HepG2 (cell line): ENCODE data around the gene ZSWIM5. TPM values are rescaled to one million over a fixed set of nuclear protein-coding genes. Genes with fewer than 3 reads are reported as not detected.

Experiments used
- ETV6 ChIP-seq: sonication (generic); formaldehyde crosslinking; conservative IDR thresholded peaks from 2 replicates; pipeline ENCODE4 v1.4.0; 2020; ENCODE audit warnings: missing genetic modification reagents
- RBAK ChIP-seq: sonication (generic); formaldehyde crosslinking; IDR thresholded peaks from 2 replicates; pipeline ENCODE4 v1.5.1; 2020; ENCODE audit warnings: mild to moderate bottlenecking, missing genetic modification reagents
- SP4 ChIP-seq: sonication (generic); formaldehyde crosslinking; IDR thresholded peaks from 2 replicates; pipeline ENCODE4 v1.8.1; 2023; ENCODE audit warnings: mild to moderate bottlenecking, missing genetic modification reagents
- ZBTB38 ChIP-seq: sonication (generic); formaldehyde crosslinking; IDR thresholded peaks from 2 replicates; pipeline ENCODE4 v1.5.1; 2020; ENCODE audit warnings: mild to moderate bottlenecking, missing genetic modification reagents
- ZNF282 ChIP-seq: fragments of 450-650 bp; IDR thresholded peaks from 2 replicates; pipeline ENCODE4 v1.6.1; 2018; ENCODE audit not compliant: partially characterized antibody
- ZNF703 ChIP-seq: sonication (generic); formaldehyde crosslinking; IDR thresholded peaks from 2 replicates; pipeline ENCODE4 v1.5.1; 2020; ENCODE audit warnings: missing genetic modification reagents, mild to moderate bottlenecking, moderate library complexity, borderline replicate concordance
- ZNF788 ChIP-seq: sonication (generic); formaldehyde crosslinking; IDR thresholded peaks from 2 replicates; pipeline ENCODE4 v1.5.0; 2020; ENCODE audit warnings: mild to moderate bottlenecking, missing genetic modification reagents, borderline replicate concordance
- polyA plus RNA-seq, 8 experiments: library from polyadenylated mRNA; depleted of rRNA in 3 of 8; stranded (reverse) in 7 of 8; unstranded in 1 of 8; fragments of >200 nt; fragmentation: Illumina TruSeq in 4 of 8; extraction: Trizol in 4 of 8; gene quantifications; 2 replicates each; pipeline versions ENCODE4 v1.2.1 to v1.2.3, GENCODE V29; 2011 to 2016; ENCODE audit warnings: low read depth in 4 of 8, missing spikeins in 1 of 8, mixed read lengths in 1 of 8; ENCODE audit not compliant: insufficient read depth in 1 of 8
- total RNA-seq, 5 experiments: library from RNA; depleted of rRNA; stranded (reverse); fragments of >200 nt; fragmentation: Illumina TruSeq; extraction: Trizol; gene quantifications; 2 replicates each; pipeline ENCODE4 v1.2.3, GENCODE V29; 2016; ENCODE audit warnings: low read depth in 1 of 5
- TF ChIP-seq, protein P1 (sequence below): sonication (generic); formaldehyde crosslinking; IDR thresholded peaks from 2 replicates; pipeline ENCODE4 v1.4.0; 2020; ENCODE audit warnings: missing genetic modification reagents
- TF ChIP-seq, protein P2 (sequence below): sonication (generic); formaldehyde crosslinking; IDR thresholded peaks from 2 replicates; pipeline ENCODE4 v1.5.0; 2020; ENCODE audit warnings: mild to moderate bottlenecking, missing genetic modification reagents, moderate library complexity
- TF ChIP-seq, protein P3 (sequence below): sonication (generic); formaldehyde crosslinking; IDR thresholded peaks from 2 replicates; pipeline ENCODE4 v1.4.0; 2020; ENCODE audit warnings: missing genetic modification reagents, borderline replicate concordance
- TF ChIP-seq, protein P4 (sequence below): sonication (generic); formaldehyde crosslinking; IDR thresholded peaks from 2 replicates; pipeline ENCODE4 v1.8.1; 2023; ENCODE audit warnings: mild to moderate bottlenecking, missing genetic modification reagents
- TF ChIP-seq, protein P5 (sequence below): IDR thresholded peaks from 2 replicates; pipeline ENCODE4 v1.6.1; 2016; ENCODE audit warnings: control low read depth
- TF ChIP-seq, protein P6 (sequence below): IDR thresholded peaks from 2 replicates; pipeline ENCODE4 v1.6.1; 2016; ENCODE audit warnings: mild to moderate bottlenecking, missing biosample characterization, missing genetic modification reagents

ZSWIM5 gene
- total and polyA plus RNA-seq, 2 of the 13 experiments (the other 11 are each of a cell fraction or from before 2014, with no cell fraction given), result 11.0 to 20.6 TPM

DNA sequence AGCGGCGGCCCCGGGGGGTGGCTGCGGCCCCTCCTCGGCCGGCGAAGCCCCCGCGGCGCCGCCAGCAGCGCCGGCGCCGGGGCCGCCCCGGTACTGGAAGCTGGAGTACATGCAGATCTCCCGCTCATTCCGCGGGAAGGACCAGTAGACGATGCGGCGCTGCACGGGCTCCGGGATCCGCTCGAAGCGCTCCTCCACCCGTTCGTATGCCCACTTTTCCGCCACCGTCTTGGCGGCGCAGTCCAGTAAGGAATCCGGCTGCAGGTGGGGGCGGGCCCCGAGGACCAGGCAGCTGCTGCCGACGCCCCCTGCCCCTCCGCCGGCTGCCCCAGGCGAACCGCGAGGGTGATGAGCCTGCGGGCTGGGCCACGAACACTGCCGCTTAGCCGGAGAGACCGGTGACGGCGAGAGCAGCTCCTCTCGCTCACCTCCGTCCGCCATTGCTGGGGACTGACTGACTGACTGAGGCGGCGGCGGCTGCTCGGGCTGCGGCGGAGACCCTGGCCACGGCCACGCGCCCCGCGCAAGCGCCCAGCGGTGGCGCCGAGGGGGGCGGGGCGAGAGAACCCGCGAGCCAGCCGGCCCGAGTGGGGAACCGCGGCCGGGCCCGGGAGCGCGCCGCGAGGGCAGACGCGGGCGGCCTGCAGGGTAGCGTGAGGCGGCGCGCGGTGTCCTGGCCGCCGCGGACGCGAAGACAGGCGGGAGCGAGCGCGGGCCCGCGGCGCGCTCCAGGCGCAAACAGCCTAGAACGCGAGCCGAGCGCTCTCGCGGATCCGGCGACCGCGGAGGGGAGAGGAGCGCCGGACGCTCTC, at the start of gene ZSWIM5 (continued):
- TF ChIP-seq, protein P1, sequence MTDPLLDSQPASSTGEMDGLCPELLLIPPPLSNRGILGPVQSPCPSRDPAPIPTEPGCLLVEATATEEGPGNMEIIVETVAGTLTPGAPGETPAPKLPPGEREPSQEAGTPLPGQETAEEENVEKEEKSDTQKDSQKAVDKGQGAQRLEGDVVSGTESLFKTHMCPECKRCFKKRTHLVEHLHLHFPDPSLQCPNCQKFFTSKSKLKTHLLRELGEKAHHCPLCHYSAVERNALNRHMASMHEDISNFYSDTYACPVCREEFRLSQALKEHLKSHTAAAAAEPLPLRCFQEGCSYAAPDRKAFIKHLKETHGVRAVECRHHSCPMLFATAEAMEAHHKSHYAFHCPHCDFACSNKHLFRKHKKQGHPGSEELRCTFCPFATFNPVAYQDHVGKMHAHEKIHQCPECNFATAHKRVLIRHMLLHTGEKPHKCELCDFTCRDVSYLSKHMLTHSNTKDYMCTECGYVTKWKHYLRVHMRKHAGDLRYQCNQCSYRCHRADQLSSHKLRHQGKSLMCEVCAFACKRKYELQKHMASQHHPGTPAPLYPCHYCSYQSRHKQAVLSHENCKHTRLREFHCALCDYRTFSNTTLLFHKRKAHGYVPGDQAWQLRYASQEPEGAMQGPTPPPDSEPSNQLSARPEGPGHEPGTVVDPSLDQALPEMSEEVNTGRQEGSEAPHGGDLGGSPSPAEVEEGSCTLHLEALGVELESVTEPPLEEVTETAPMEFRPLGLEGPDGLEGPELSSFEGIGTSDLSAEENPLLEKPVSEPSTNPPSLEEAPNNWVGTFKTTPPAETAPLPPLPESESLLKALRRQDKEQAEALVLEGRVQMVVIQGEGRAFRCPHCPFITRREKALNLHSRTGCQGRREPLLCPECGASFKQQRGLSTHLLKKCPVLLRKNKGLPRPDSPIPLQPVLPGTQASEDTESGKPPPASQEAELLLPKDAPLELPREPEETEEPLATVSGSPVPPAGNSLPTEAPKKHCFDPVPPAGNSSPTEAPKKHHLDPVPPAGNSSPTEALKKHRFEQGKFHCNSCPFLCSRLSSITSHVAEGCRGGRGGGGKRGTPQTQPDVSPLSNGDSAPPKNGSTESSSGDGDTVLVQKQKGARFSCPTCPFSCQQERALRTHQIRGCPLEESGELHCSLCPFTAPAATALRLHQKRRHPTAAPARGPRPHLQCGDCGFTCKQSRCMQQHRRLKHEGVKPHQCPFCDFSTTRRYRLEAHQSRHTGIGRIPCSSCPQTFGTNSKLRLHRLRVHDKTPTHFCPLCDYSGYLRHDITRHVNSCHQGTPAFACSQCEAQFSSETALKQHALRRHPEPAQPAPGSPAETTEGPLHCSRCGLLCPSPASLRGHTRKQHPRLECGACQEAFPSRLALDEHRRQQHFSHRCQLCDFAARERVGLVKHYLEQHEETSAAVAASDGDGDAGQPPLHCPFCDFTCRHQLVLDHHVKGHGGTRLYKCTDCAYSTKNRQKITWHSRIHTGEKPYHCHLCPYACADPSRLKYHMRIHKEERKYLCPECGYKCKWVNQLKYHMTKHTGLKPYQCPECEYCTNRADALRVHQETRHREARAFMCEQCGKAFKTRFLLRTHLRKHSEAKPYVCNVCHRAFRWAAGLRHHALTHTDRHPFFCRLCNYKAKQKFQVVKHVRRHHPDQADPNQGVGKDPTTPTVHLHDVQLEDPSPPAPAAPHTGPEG (CRISPR knock-in tag), result peak; percentile 95
- no peak for TF ChIP-seq ETV6 (CRISPR knock-in tag)
- 0 out of 2 replicates have a peak, but pooled peaks have one; percentile 31 for TF ChIP-seq ZBTB38 (CRISPR knock-in tag)
- TF ChIP-seq, protein P2, sequence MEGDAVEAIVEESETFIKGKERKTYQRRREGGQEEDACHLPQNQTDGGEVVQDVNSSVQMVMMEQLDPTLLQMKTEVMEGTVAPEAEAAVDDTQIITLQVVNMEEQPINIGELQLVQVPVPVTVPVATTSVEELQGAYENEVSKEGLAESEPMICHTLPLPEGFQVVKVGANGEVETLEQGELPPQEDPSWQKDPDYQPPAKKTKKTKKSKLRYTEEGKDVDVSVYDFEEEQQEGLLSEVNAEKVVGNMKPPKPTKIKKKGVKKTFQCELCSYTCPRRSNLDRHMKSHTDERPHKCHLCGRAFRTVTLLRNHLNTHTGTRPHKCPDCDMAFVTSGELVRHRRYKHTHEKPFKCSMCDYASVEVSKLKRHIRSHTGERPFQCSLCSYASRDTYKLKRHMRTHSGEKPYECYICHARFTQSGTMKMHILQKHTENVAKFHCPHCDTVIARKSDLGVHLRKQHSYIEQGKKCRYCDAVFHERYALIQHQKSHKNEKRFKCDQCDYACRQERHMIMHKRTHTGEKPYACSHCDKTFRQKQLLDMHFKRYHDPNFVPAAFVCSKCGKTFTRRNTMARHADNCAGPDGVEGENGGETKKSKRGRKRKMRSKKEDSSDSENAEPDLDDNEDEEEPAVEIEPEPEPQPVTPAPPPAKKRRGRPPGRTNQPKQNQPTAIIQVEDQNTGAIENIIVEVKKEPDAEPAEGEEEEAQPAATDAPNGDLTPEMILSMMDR (CRISPR knock-in tag), result peak; percentile 23; the same call in 1 of the 2 replicates
- TF ChIP-seq, protein P3, sequence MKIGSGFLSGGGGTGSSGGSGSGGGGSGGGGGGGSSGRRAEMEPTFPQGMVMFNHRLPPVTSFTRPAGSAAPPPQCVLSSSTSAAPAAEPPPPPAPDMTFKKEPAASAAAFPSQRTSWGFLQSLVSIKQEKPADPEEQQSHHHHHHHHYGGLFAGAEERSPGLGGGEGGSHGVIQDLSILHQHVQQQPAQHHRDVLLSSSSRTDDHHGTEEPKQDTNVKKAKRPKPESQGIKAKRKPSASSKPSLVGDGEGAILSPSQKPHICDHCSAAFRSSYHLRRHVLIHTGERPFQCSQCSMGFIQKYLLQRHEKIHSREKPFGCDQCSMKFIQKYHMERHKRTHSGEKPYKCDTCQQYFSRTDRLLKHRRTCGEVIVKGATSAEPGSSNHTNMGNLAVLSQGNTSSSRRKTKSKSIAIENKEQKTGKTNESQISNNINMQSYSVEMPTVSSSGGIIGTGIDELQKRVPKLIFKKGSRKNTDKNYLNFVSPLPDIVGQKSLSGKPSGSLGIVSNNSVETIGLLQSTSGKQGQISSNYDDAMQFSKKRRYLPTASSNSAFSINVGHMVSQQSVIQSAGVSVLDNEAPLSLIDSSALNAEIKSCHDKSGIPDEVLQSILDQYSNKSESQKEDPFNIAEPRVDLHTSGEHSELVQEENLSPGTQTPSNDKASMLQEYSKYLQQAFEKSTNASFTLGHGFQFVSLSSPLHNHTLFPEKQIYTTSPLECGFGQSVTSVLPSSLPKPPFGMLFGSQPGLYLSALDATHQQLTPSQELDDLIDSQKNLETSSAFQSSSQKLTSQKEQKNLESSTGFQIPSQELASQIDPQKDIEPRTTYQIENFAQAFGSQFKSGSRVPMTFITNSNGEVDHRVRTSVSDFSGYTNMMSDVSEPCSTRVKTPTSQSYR (CRISPR knock-in tag), result peak; percentile 33; the same call in 1 of the 2 replicates
- TF ChIP-seq, protein P4, sequence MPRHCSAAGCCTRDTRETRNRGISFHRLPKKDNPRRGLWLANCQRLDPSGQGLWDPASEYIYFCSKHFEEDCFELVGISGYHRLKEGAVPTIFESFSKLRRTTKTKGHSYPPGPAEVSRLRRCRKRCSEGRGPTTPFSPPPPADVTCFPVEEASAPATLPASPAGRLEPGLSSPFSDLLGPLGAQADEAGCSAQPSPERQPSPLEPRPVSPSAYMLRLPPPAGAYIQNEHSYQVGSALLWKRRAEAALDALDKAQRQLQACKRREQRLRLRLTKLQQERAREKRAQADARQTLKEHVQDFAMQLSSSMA (CRISPR knock-in tag), result no peak
- no peak for TF ChIP-seq ZNF282
- no peak for TF ChIP-seq RBAK
- TF ChIP-seq, protein P5, sequence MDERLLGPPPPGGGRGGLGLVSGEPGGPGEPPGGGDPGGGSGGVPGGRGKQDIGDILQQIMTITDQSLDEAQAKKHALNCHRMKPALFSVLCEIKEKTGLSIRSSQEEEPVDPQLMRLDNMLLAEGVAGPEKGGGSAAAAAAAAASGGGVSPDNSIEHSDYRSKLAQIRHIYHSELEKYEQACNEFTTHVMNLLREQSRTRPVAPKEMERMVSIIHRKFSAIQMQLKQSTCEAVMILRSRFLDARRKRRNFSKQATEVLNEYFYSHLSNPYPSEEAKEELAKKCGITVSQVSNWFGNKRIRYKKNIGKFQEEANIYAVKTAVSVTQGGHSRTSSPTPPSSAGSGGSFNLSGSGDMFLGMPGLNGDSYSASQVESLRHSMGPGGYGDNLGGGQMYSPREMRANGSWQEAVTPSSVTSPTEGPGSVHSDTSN, result no peak
- no peak for TF ChIP-seq ZNF703 (CRISPR knock-in tag)
- TF ChIP-seq, protein P6, sequence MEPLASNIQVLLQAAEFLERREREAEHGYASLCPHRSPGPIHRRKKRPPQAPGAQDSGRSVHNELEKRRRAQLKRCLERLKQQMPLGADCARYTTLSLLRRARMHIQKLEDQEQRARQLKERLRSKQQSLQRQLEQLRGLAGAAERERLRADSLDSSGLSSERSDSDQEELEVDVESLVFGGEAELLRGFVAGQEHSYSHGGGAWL, result peak; percentile 68
- TF ChIP-seq SP4, result 0 out of 2 replicates have a peak, but pooled peaks have one; percentile 29
- TF ChIP-seq ZNF788 (CRISPR knock-in tag), result peak; percentile 53; the same call in 1 of the 2 replicates
